Stimulated activated naive CD8-positive, alpha-beta T cell treated with anti-CD3 and anti-CD28 coated beads, Interleukin-15, Interleukin-2, amounts not matched to agents 100 ng/mL and 50 ng/mL, for 24 hours (primary cell): ENCODE measurements around the gene PSMC5.
"Not testable (repeated sequence)": the region's sequence is repeated elsewhere in the genome, so short reads cannot be mapped to it uniquely, and the experiment has no call there.

ENCODE experiments used
- H3K27ac Mint-ChIP-seq: one replicate; pipeline ENCODE4 v1.8.0; 2021; ENCODE audit warnings: mild to moderate bottlenecking, mixed read lengths
- H3K27me3 Mint-ChIP-seq: one replicate; pipeline ENCODE4 v1.8.0; 2021; ENCODE audit warnings: mixed read lengths
- H3K36me3 Mint-ChIP-seq: one replicate; pipeline ENCODE4 v1.8.0; 2021; ENCODE audit warnings: low read depth, mixed read lengths
- H3K4me1 Mint-ChIP-seq: one replicate; pipeline ENCODE4 v1.8.0; 2021; ENCODE audit warnings: low read depth, mixed read lengths
- H3K4me3 Mint-ChIP-seq: one replicate; pipeline ENCODE4 v1.8.0; 2021; ENCODE audit warnings: mild to moderate bottlenecking, mixed read lengths
- H3K9me3 Mint-ChIP-seq: one replicate; pipeline ENCODE4 v1.8.0; 2021; ENCODE audit warnings: mixed read lengths

PSMC5 gene

DNA sequence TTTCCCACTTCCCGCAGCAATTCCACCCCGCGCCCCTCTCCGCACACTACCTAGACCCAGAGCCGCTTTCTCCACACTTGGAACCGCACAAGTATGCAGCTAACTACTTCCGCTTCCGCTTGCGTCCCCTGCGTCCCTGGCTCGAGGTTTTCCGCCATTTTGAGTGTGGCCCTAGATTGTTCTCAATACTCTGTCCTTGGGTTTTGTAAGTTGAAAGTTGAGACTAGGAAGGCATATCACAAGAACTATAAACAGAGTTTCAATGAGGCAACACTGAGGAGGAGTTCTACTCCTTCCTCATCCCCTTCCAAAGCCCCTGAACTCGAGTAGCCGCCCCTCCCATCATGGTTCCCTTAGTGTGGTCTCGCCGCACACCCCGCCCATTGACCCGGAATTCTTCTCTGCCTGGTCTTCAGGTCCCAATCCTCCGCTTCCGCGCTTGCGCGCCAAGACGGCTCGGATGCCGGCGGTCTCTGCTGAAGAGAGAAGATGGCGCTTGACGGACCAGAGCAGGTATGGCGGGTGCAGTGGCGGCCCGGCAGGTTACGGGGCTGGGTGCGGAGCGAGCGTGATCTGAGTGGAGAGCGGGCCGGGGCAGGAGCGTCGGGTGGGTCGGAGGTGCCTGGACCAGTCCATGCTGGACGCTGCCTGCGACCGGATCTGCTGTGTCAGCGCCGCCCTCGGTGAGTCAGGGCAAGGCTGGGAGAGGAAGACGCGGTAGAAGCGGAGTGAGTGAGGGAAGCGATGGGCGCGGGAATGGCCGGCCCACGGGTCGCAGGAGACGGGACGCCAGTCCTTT lies at the start of gene PSMC5, which contains the start of gene FTSJ3:
PSMC5 (plus strand) TSS at position 430 of the 799 bp plus-strand sequence; CDS start at position 490, 60 bp downstream.
FTSJ3 (minus strand) TSS at position 662 of the 799 bp plus-strand sequence. CDS start 761 bp downstream, outside the sequence.
- H3K4me1 Mint-ChIP-seq: peaks cover 89% of the 10 kb centered on the region
- H3K4me3 Mint-ChIP-seq: peak within 1 kb of the TSS; percentile 100
- H3K36me3 Mint-ChIP-seq: peaks cover 88% of the 10 kb centered on the region

GRCh38 chr17:63780507-63780906 lies 46.7 kb upstream of the PSMC5 start:
- H3K4me1 Mint-ChIP-seq: peaks cover 65% of the 10 kb centered on the region
- H3K27ac Mint-ChIP-seq: no peak overlapping the region
- peaks cover 51% of the 10 kb centered on the region for H3K36me3 Mint-ChIP-seq
- no peaks in the 10 kb centered on the region for H3K27me3 Mint-ChIP-seq
- no peak overlapping the region for H3K4me3 Mint-ChIP-seq
- no peaks in the 10 kb centered on the region for H3K9me3 Mint-ChIP-seq

More for the DNA sequence above, at the start of gene PSMC5, which contains the start of gene FTSJ3:
- peak within 1 kb of the TSS; percentile 99 for H3K27ac Mint-ChIP-seq
- no peaks in the 10 kb centered on the region for H3K27me3 Mint-ChIP-seq
- H3K9me3 Mint-ChIP-seq: no peaks in the 10 kb centered on the region

DNA sequence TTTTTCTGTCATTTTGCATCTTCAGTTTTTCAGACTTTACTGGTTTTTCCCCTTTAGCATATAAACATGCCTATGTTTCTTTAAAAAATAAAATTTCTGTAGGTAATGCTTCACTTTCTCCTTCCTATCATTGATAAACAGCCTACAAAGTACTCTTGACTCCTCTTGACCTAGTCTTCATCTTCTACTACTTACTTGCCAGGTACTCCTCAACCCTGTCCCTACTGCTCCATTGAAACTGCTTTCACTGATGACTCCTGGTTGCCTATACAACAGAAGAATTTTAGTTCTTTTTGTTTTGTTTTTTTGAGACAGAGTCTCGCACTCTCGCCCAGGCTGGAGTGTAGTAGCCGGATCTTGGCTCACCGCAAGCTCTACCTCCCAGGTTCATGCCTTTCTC lies 46.3 kb upstream of the PSMC5 start:
- H3K36me3 Mint-ChIP-seq: peaks cover 53% of the 10 kb centered on the region
- peak overlapping the region; percentile 7 for H3K27ac Mint-ChIP-seq

DNA sequence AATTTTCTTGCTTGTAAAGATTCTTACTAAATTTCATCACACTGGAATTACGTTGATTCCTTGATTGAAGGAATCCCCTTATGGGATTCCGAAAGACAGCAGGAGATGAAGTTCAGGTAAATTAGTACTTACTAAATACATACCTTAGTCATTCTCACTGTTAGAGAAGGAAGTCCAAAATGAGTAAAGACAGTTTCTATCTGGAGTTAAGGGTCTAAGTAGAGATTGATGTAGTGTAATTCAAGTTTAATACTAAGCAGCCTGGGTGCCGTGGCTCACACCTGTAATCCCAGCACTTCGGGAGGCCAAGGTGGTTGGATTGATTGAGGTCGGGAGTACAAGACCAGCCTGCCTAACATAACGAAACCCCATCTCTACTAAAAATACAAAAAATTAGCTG lies 43.7 kb upstream of the PSMC5 start:
- H3K27me3 Mint-ChIP-seq: no peaks in the 10 kb centered on the region
- H3K36me3 Mint-ChIP-seq: peaks cover 47% of the 10 kb centered on the region
- peaks cover 45% of the 10 kb centered on the region for H3K4me1 Mint-ChIP-seq
- peak overlapping the region; percentile 21 for H3K27ac Mint-ChIP-seq
- no peak overlapping the region for H3K4me3 Mint-ChIP-seq
- H3K9me3 Mint-ChIP-seq: no peaks in the 10 kb centered on the region

More for the DNA sequence above, 46.3 kb upstream of the PSMC5 start:
- Mint-ChIP-seq H3K4me3 (no peak overlapping the region), H3K4me1 (peaks cover 65% of the 10 kb centered on the region), H3K9me3 (no peaks in the 10 kb centered on the region), H3K27me3 (no peaks in the 10 kb centered on the region)

- Mint-ChIP-seq H3K27me3 (no peaks in the 10 kb centered on the region), H3K4me1 (peaks cover 28% of the 10 kb centered on the region), H3K27ac (no peak overlapping the region), H3K36me3 (peaks cover 35% of the 10 kb centered on the region), H3K4me3 (no peak overlapping the region), H3K9me3 (no peaks in the 10 kb centered on the region)
Measured at GRCh38 chr17:63785556-63785955, 41.7 kb upstream of the PSMC5 start.

DNA sequence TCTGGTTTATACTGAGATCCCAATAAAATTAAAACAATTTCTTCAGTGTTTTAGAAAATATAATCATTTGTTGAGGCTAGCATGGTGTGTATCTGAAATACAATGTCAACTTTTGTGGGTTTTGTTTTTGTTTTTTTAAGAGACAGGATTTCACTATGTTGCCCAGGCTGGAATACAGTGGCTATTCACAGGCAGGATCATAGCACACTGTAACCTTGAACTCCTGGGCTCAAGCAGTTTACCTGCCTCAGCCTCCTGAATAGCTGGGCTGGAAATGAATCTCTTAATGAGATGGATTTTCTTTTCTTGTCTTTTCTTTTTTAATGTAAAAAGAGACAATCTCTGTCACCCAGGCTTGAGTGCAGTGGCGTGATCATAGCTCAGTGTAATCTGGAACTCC lies 41.1 kb upstream of the PSMC5 start:
- peaks cover 22% of the 10 kb centered on the region for H3K4me1 Mint-ChIP-seq
- H3K36me3 Mint-ChIP-seq: peaks cover 31% of the 10 kb centered on the region
- no peaks in the 10 kb centered on the region for H3K9me3 Mint-ChIP-seq
- no peak overlapping the region for H3K27ac Mint-ChIP-seq
- no peaks in the 10 kb centered on the region for H3K27me3 Mint-ChIP-seq
- H3K4me3 Mint-ChIP-seq: no peak overlapping the region

DNA sequence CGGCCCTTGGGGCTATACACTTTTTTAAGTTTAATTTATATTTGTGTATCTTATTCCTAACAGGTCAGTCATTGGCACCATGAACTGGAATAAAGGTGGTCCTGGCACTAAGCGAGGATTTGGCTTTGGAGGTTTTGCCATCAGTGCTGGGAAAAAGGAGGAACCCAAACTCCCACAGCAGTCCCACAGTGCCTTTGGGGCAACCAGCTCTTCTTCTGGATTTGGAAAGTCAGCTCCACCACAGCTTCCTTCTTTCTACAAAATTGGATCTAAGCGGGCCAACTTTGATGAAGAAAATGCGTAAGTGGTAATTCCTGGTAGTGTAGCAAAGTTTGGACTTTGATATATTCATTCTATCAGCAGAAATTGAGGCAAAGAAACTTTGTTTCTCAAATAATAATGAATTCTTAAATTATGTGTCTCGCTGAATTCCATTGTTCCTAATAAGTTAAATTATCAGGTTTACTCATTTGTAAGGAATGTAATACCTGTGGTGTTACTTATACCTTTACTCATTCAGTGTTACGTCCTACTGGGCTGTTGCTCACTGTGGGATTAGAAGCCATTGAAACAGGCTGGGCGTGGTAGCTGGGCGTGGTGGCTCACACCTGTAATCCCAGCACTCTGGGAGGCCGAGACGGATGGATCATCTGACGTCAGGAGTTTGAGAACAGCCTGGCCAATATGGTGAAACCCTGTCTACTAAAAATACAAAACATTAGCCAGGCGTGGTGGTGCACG lies 40.1 kb upstream of the PSMC5 start:
- no peaks in the 10 kb centered on the region for H3K27me3 Mint-ChIP-seq
- peaks cover 21% of the 10 kb centered on the region for H3K4me1 Mint-ChIP-seq
- H3K27ac Mint-ChIP-seq: no peak overlapping the region
- H3K4me3 Mint-ChIP-seq: no peak overlapping the region
- no peaks in the 10 kb centered on the region for H3K9me3 Mint-ChIP-seq
- H3K36me3 Mint-ChIP-seq: peaks cover 34% of the 10 kb centered on the region

DNA sequence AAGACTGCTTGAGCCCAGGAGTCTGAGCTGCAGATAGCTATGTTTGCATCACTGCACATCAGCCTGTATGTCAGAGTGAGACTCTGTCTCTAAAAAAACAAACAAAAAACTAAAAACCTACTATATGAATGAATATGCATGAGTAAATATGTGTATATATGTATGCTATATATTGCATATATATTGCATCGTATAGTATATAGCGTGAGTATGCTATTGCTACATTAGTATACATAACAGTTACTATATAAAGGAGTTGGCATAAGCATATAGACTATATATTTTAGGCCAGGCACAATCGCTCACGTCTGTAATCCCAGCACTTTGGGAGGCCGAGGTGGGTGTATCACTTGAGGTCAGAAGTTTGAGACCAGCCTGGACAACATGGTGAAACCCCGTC lies 37.2 kb upstream of the PSMC5 start:
- Mint-ChIP-seq H3K36me3 (peaks cover 46% of the 10 kb centered on the region), H3K27me3 (no peaks in the 10 kb centered on the region), H3K27ac (no peak overlapping the region), H3K4me1 (peaks cover 4% of the 10 kb centered on the region), H3K9me3 (no peaks in the 10 kb centered on the region), H3K4me3 (no peak overlapping the region)

DNA sequence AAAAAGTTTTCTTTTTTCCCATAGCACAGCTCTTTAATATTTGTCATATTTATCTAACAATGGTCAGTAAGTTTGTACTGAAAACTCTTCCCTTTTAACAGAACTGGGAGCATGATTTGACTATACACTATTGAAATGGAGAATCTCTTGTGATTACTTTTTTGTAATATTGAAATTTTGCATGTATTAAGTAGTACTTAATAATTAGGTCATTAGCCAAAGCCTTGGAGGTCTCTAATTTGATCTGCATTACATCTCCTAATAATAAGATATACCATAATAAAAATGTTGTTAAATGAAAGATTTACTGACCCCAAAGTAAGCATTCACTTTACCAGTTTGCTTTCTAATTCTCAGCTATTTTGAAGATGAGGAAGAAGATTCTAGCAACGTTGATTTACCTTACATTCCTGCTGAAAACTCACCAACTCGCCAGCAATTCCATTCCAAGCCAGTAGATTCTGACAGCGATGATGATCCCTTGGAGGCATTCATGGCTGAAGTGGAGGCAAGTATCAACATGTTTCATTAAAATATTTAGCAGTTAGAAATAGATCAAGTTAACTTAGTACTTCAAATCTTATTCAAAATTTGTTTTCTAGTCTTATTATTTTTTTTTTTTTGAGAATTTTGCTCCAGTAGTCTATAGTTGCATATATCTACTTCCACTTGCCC lies 35.0 kb upstream of the PSMC5 start:
- Mint-ChIP-seq H3K27ac (no peak overlapping the region), H3K27me3 (no peaks in the 10 kb centered on the region), H3K4me3 (no peak overlapping the region), H3K9me3 (no peaks in the 10 kb centered on the region), H3K36me3 (peaks cover 55% of the 10 kb centered on the region), H3K4me1 (no peaks in the 10 kb centered on the region)

DNA sequence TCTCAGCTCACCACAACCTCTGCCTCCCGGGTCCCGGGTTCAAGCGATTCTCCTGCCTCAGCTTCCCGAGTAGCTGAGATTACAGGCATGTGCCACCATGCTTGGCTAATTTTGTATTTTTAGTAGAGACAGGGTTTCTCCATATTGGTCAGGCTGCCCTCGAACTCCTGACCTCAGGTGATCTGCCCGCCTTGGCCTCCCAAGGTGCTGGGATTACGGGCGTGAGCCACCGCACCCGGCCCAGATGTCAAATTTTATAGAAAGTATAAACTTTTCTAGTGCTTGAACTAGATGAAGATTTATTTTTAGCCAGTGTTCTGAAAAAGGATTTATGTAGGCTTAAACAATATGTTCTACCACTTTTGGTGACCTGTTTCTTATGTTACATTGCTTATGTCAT lies 30.9 kb upstream of the PSMC5 start:
- not testable (repeated sequence) for H3K4me3 Mint-ChIP-seq, H3K4me1 Mint-ChIP-seq, H3K9me3 Mint-ChIP-seq, H3K27me3 Mint-ChIP-seq, H3K27ac Mint-ChIP-seq
- peaks cover 79% of the 10 kb centered on the region for H3K36me3 Mint-ChIP-seq

DNA sequence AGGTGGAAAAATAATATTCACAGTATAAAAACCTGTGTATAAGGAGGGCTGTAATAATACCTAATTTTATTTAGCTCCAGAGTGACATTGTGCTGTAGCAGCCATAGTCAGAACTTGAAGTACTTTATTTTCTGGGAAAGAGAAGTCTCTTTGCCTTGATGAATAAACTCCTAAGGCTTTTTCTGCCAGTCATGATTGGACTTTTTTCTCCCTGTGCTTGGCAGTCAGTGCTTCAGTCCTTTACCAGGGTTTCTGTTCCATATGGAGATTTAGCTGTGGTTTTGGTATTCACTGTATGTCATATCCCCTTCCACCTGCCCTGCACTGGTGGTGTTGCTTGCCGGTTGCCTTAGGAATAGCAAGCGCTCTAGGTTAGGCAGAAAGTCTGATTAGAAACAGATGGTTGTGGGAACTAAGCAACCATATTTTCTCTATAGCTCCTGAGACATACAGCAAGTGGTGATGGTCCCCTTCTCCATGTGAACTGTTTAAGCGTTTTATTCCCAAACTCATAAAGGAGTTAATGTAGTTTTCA lies 28.6 kb upstream of the PSMC5 start:
- Mint-ChIP-seq H3K4me1 (no peaks in the 10 kb centered on the region), H3K36me3 (peaks cover 72% of the 10 kb centered on the region), H3K4me3 (no peak overlapping the region), H3K27ac (no peak overlapping the region), H3K27me3 (no peaks in the 10 kb centered on the region), H3K9me3 (no peaks in the 10 kb centered on the region)

DNA sequence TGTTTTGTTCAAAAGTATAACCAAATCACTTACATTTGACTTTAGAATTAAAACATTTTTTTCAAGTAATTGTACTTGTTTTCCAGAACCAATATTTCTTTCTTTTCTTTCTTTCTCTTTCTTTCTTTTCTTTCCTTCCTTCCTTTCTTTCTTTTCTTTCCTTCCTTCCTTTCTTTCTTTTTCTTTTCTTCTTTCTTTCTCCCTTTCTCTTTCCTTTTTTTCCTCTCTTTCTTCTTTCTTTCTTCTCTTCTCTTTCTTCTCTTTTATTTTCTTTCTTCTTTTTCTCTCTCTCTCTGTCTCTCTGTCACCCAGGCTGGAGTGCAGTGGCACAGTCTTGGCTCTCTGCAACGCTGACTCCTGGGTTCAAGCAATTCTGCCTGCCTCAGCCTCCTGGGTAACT lies 26.4 kb upstream of the PSMC5 start:
- Mint-ChIP-seq H3K36me3 (peaks cover 70% of the 10 kb centered on the region), H3K4me1 (no peaks in the 10 kb centered on the region), H3K4me3 (no peak overlapping the region), H3K27ac (no peak overlapping the region), H3K27me3 (no peaks in the 10 kb centered on the region), H3K9me3 (no peaks in the 10 kb centered on the region)

GRCh38 chr17:63804328-63804727 lies 22.9 kb upstream of the PSMC5 start:
- Mint-ChIP-seq H3K9me3 (no peaks in the 10 kb centered on the region), H3K27me3 (no peaks in the 10 kb centered on the region), H3K4me3 (no peak overlapping the region), H3K27ac (no peak overlapping the region), H3K4me1 (peaks cover 17% of the 10 kb centered on the region), H3K36me3 (peaks cover 76% of the 10 kb centered on the region)

DNA sequence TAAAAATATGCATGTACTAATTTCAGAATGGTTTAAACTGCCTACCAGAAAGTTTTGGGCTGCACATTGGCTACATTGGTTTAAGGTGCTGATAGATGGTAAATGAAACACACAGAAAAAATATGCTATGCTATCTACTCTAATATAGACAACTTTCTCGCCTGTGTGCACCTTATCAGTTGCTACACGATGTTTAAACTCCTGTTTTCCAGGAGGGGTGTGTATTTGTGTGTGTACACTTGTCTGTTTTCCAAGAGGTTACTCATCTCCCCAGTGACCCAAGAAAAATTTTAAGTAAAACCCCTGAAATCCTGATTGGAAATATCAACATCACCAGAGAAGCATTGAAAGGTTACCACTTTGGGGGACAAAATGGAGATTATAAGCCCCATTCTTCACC lies 21.6 kb upstream of the PSMC5 start:
- H3K27me3 Mint-ChIP-seq: no peaks in the 10 kb centered on the region
- no peak overlapping the region for H3K4me3 Mint-ChIP-seq
- H3K9me3 Mint-ChIP-seq: no peaks in the 10 kb centered on the region
- peaks cover 24% of the 10 kb centered on the region for H3K4me1 Mint-ChIP-seq
- H3K36me3 Mint-ChIP-seq: peaks cover 76% of the 10 kb centered on the region
- H3K27ac Mint-ChIP-seq: no peak overlapping the region

DNA sequence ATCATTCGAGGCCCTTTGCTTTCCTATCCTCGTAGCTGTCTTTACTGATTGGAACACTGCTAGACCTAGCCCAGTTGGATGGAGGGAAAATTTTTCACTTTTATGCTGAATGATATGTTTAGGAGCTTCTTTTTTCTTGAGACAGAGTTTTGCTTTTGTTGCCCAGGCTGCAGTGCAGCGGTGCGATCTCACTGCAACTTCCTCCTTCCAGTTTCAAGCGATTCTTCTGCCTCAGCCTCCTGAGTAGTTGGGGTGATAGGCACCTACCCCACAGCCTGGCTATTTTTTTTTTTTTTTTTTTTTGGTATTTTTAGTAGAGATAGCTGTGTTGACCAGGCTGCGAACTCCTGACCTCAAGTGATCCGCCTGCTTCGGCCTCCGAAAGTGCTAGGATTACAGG lies 17.3 kb upstream of the PSMC5 start:
- H3K27ac Mint-ChIP-seq: no peak overlapping the region

More for the DNA sequence above, 17.3 kb upstream of the PSMC5 start:
- Mint-ChIP-seq H3K27me3 (no peaks in the 10 kb centered on the region), H3K36me3 (peaks cover 91% of the 10 kb centered on the region), H3K4me3 (no peak overlapping the region), H3K4me1 (peaks cover 24% of the 10 kb centered on the region), H3K9me3 (no peaks in the 10 kb centered on the region)
